Sigmoid colon (tissue), 4 donors: Measurements from ENCODE around the gene PRIMPOL.

ENCODE experiments used
- POLR2AphosphoS5 ChIP-seq, 4 donors: sonication (generic); formaldehyde crosslinking; IDR thresholded peaks; one replicate each; pipeline ENCODE4 v1.6.1; 2017; ENCODE audit warnings: antibody characterized with exemption in 4 of 4
- TF ChIP-seq, protein P1 (sequence below), 4 experiments: fragments of 450-650 bp in 3 of 4; fragments of 200-600 bp in 1 of 4; IDR thresholded peaks; one replicate each; pipeline ENCODE4 v1.5.1; 2016 to 2019; ENCODE audit warnings: antibody characterized with exemption in 4 of 4, mild to moderate bottlenecking in 3 of 4, moderate library complexity in 2 of 4

DNA sequence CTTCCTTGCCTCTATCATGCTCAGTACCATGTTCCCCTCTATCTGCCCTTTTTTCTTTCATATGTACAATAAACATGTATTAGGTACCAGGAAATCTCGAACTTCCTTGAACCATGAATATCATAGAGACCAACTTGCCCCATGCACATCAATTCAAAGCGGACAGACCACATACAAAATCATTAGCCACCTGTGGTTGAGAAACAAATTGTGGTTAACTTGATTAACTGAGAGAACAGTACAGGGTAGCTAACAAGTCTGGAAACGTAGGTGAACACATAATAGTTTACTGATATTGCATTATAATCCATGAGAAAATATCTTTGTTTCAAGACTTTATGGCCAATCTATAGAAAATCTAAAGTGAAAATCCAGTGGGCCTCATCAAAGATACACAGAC, 8.5 kb upstream of the PRIMPOL start:
- TF ChIP-seq, protein P1, sequence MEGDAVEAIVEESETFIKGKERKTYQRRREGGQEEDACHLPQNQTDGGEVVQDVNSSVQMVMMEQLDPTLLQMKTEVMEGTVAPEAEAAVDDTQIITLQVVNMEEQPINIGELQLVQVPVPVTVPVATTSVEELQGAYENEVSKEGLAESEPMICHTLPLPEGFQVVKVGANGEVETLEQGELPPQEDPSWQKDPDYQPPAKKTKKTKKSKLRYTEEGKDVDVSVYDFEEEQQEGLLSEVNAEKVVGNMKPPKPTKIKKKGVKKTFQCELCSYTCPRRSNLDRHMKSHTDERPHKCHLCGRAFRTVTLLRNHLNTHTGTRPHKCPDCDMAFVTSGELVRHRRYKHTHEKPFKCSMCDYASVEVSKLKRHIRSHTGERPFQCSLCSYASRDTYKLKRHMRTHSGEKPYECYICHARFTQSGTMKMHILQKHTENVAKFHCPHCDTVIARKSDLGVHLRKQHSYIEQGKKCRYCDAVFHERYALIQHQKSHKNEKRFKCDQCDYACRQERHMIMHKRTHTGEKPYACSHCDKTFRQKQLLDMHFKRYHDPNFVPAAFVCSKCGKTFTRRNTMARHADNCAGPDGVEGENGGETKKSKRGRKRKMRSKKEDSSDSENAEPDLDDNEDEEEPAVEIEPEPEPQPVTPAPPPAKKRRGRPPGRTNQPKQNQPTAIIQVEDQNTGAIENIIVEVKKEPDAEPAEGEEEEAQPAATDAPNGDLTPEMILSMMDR (IDR thresholded peaks at IDR 0.05): no peak
- TF ChIP-seq POLR2AphosphoS5 (IDR thresholded peaks at IDR 0.05): no peak
